Activated T-helper 1 cell treated with anti-CD3 and anti-CD28 coated beads, Interleukin-2, amount 50 U/mL, for 16 hours (primary cell): ENCODE data around the gene KRTAP6-3.

ENCODE experiments used
- DNase-seq, 2 donors: peaks; one replicate each; pipeline ENCODE4 v3.0.0-alpha.2; 2020; ENCODE audit warnings: low read depth in 1 of 2, low spot score in 1 of 2

The KRTAP6-3 gene

DNA sequence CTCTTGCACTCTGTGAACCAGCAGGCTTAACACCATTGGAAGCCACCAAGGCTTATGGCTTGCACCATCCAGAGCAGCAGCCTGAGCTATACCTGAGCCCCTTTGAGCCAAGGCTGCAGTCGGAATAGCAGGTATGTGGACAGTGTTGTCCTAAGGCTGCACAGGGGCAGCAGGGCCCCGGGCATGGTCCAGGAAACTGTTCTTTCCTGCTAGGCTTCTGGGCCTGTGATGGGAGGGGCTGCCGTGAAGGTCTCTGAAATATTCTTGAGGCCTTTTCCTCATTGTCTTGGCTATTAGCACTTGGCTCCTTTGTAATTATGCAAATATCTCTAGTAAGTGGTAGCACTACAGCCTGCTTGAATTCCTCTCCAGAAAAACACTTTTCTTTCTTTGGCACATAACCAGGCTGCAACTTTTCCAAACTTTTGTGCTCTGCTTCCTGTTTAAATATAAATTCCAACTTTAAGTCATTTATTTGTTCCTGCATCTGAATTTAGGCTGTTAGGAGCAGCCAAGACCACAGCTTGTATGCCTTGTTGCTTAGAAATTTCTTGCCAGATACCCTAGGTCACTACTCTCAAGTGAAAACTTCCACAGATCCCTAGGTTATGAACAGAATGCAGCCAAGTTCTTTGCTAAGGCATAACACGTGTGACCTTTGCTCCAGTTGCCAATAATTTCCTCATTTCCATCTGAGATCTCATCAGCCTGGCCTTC lies 33.4 kb downstream of the KRTAP6-3 start:
- DNase-seq: no peak

DNA sequence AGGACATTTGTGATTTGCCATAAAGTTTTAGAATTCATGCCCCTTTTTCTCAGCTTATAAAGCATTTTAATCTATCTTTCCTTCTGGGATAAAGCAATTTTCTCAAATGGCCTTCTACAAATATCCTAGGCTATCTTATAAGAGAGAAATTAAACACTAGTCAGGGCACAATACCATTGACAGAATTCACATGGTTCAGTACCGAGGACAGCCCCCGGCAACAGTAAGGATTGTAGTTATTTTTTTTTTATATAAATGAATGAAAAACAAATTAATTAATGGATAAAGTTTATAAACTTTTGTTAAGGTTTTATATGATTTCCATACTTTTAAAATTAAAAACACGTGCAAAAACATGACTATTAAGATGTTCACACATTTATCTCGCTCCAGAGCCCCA lies 35.9 kb downstream of the KRTAP6-3 start:
- no peak for DNase-seq

DNA sequence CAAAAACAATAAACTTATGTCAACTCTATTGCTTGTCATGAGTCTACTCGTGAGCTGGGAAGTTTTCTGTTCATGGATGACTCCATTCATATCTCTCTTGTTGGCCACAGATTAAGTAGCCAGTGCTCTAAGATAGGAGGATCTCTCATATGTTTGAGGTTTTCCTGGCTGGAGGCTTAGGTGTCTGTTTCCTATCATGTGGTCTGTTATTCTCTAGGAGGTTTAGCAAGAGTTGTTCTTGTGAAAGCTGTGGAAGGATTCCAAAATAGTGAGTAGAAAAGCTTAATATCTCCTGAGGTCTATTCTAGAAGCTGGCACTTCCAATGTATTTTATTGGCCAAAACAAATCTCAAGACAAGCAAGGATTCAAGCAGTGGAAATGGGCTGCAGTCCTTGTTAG lies 37.0 kb downstream of the KRTAP6-3 start:
- no peak for DNase-seq

DNA sequence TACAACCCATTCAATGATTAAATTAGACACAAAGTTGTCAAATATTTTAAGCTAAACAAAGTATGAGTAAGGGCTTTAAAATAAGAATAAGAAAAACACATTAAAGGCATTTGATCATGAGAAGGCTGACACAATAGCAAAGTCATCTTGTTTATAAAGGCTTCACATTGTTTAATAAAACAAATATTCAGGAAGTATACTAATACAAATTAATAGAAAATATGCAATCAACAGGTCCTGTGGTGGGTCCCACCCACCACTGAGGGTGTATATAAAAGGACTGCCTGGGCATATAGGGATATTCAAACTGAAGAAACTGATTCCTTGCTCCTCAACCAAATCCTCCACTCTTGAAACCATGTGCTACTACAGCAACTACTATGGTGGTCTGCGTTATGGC lies 42.7 kb downstream of the KRTAP6-3 start, which contains the start of gene KRTAP20-2:
Gene KRTAP20-2 (plus strand): TSS at position 301 of the 400 bp plus-strand sequence. CDS start 58 bp downstream, at position 359.
- DNase-seq: no peak

DNA sequence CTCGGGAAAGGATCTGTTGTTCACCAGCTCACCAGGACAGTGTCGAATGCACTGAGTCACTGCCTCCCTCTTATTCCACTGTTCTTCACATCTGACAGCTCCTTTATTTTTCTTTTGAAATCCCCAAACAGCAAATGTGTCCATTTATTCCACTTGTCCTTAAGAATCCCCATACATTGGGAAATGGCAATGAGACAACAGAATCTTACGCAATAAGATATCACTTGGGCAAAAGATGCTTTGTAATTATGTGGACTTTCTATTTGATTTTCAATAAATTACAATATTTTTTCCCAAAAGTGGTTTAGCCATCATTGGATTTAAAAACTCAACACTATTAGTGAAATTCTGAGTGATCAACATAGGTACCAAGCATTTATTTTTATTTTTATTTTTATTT lies 46.4 kb downstream of the KRTAP6-3 start:
- DNase-seq: no peak

DNA sequence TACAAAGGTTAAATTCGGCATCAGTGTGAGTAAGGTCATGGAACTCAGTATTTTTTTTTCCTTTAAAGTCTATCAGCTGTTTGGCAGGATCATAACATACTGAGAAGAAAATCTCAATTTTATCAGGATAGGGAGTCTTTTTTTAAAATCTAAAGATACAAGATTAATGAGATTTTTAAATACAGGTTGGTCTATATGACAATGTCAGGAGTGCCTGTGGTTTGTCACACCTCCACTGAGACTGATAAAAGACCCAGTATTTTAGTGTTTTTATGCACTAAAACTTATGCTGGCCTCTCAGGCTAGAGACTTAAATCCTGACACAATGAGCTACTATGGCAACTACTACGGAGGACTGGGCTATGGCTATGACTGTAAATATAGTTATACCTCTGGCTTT lies 50.3 kb downstream of the KRTAP6-3 start, which contains the start of gene KRTAP20-3:
Gene KRTAP20-3 (plus strand): TSS at position 301 of the 400 bp plus-strand sequence.
- DNase-seq: no peak
